ENCODE data around the gene PTBP3.
"Not testable (repeated sequence)": the region's sequence is repeated elsewhere in the genome, so short reads cannot be mapped to it uniquely, and the experiment has no call there.

PTBP3 gene

GRCh38 chr9:112371060-112371459 lies 37.6 kb upstream of the PTBP3 start:
- peaks cover 25% of the 10 kb centered on the region for H3K9me3 Mint-ChIP-seq
- no peak for DNase-seq
- peaks cover 5% of the 10 kb centered on the region for H3K36me3 Mint-ChIP-seq (ENCODE audit: low read depth)
- H3K27me3 Mint-ChIP-seq, result no peaks in the 10 kb centered on the region
- H3K4me1 Mint-ChIP-seq, result no peaks in the 10 kb centered on the region
- H3K4me3 Mint-ChIP-seq, result no peak overlapping the region
- no peak for ATAC-seq
- H3K27ac Mint-ChIP-seq, result no peak overlapping the region

GRCh38 chr9:112369817-112370216 lies 36.4 kb upstream of the PTBP3 start:
- Mint-ChIP-seq H3K27ac (no peak overlapping the region), H3K4me3 (no peak overlapping the region)
- no peak for DNase-seq

GRCh38 chr9:112367465-112367864 lies 34.0 kb upstream of the PTBP3 start:
- Mint-ChIP-seq H3K9me3 (peaks cover 31% of the 10 kb centered on the region), H3K27me3 (peaks cover 5% of the 10 kb centered on the region), H3K36me3 (ENCODE audit: low read depth) (peaks cover 6% of the 10 kb centered on the region), H3K27ac (no peak overlapping the region), H3K4me3 (no peak overlapping the region), H3K4me1 (no peaks in the 10 kb centered on the region)
- ATAC-seq (no peak), DNase-seq (no peak)

More at GRCh38 chr9:112369817-112370216, 36.4 kb upstream of the PTBP3 start:
- ATAC-seq, result no peak
- Mint-ChIP-seq H3K4me1 (no peaks in the 10 kb centered on the region), H3K27me3 (peaks cover 3% of the 10 kb centered on the region), H3K36me3 (ENCODE audit: low read depth) (peaks cover 8% of the 10 kb centered on the region), H3K9me3 (peaks cover 33% of the 10 kb centered on the region)

- peaks cover 2% of the 10 kb centered on the region for H3K4me1 Mint-ChIP-seq
- H3K36me3 Mint-ChIP-seq (ENCODE audit: low read depth), result peaks cover 4% of the 10 kb centered on the region
- H3K27me3 Mint-ChIP-seq, result peaks cover 5% of the 10 kb centered on the region
- DNase-seq (no peak), ATAC-seq (no peak)
- H3K4me3 Mint-ChIP-seq, result no peak overlapping the region
- peaks cover 30% of the 10 kb centered on the region for H3K9me3 Mint-ChIP-seq
- no peak overlapping the region for H3K27ac Mint-ChIP-seq
These were observed 33.2 kb upstream of the PTBP3 start for GRCh38 chr9:112366591-112366990.

GRCh38 chr9:112365257-112365656 lies 31.8 kb upstream of the PTBP3 start:
- not testable (repeated sequence) for H3K36me3 Mint-ChIP-seq (ENCODE audit: low read depth); H3K27ac Mint-ChIP-seq; H3K4me3 Mint-ChIP-seq; ATAC-seq; H3K27me3 Mint-ChIP-seq; DNase-seq
- H3K9me3 Mint-ChIP-seq, result peaks cover 24% of the 10 kb centered on the region
- H3K4me1 Mint-ChIP-seq, result peaks cover 13% of the 10 kb centered on the region

GRCh38 chr9:112364761-112365160 lies 31.3 kb upstream of the PTBP3 start:
- Mint-ChIP-seq H3K4me3 (no peak overlapping the region), H3K4me1 (peaks cover 18% of the 10 kb centered on the region), H3K27me3 (peaks cover 5% of the 10 kb centered on the region), H3K9me3 (peaks cover 21% of the 10 kb centered on the region), H3K36me3 (ENCODE audit: low read depth) (peaks cover 2% of the 10 kb centered on the region), H3K27ac (no peak overlapping the region)
- ATAC-seq, result no peak
- no peak for DNase-seq

- no peak overlapping the region for H3K27ac Mint-ChIP-seq
- ATAC-seq, result no peak
- peaks cover 5% of the 10 kb centered on the region for H3K27me3 Mint-ChIP-seq
- peaks cover 2% of the 10 kb centered on the region for H3K36me3 Mint-ChIP-seq (ENCODE audit: low read depth)
- H3K4me3 Mint-ChIP-seq, result no peak overlapping the region
- peaks cover 8% of the 10 kb centered on the region for H3K9me3 Mint-ChIP-seq
- H3K4me1 Mint-ChIP-seq, result peaks cover 19% of the 10 kb centered on the region
- DNase-seq, result no peak
These were observed 28.2 kb upstream of the PTBP3 start for GRCh38 chr9:112361601-112362000.

GRCh38 chr9:112360047-112360804 lies 26.8 kb upstream of the PTBP3 start:
- H3K36me3 Mint-ChIP-seq (ENCODE audit: low read depth), result no peaks in the 10 kb centered on the region
- DNase-seq (no peak), ATAC-seq (peak; percentile 98)
- H3K27me3 Mint-ChIP-seq, result peaks cover 3% of the 10 kb centered on the region
- H3K4me3 Mint-ChIP-seq, result peak overlapping the region; percentile 17
- H3K4me1 Mint-ChIP-seq, result peaks cover 32% of the 10 kb centered on the region
- peaks cover 4% of the 10 kb centered on the region for H3K9me3 Mint-ChIP-seq
- H3K27ac Mint-ChIP-seq, result peak overlapping the region; percentile 69

GRCh38 chr9:112355427-112355897 lies 22.0 kb upstream of the PTBP3 start:
- peaks cover 2% of the 10 kb centered on the region for H3K27me3 Mint-ChIP-seq
- H3K4me3 Mint-ChIP-seq, result no peak overlapping the region
- H3K4me1 Mint-ChIP-seq, result peaks cover 35% of the 10 kb centered on the region
- no peaks in the 10 kb centered on the region for H3K9me3 Mint-ChIP-seq
- H3K36me3 Mint-ChIP-seq (ENCODE audit: low read depth), result no peaks in the 10 kb centered on the region
- DNase-seq (no peak), ATAC-seq (no peak)
- H3K27ac Mint-ChIP-seq, result peak overlapping the region; percentile 11

- Mint-ChIP-seq H3K4me1 (peaks cover 28% of the 10 kb centered on the region), H3K27me3 (peaks cover 2% of the 10 kb centered on the region), H3K4me3 (no peak overlapping the region), H3K27ac (no peak overlapping the region), H3K36me3 (ENCODE audit: low read depth) (no peaks in the 10 kb centered on the region), H3K9me3 (no peaks in the 10 kb centered on the region)
- no peak for DNase-seq
- ATAC-seq, result no peak
These were observed 20.8 kb upstream of the PTBP3 start for GRCh38 chr9:112354081-112354743.

- ATAC-seq (no peak), DNase-seq (no peak)
- H3K4me3 Mint-ChIP-seq, result no peak overlapping the region
- H3K9me3 Mint-ChIP-seq, result peaks cover 7% of the 10 kb centered on the region
- peaks cover 5% of the 10 kb centered on the region for H3K36me3 Mint-ChIP-seq (ENCODE audit: low read depth)
- peaks cover 43% of the 10 kb centered on the region for H3K4me1 Mint-ChIP-seq
- H3K27ac Mint-ChIP-seq, result no peak overlapping the region
- H3K27me3 Mint-ChIP-seq, result peaks cover 8% of the 10 kb centered on the region
These were observed 18.8 kb upstream of the PTBP3 start for GRCh38 chr9:112352209-112352608.

- Mint-ChIP-seq H3K9me3 (peaks cover 7% of the 10 kb centered on the region), H3K36me3 (ENCODE audit: low read depth) (peaks cover 5% of the 10 kb centered on the region), H3K27me3 (peaks cover 8% of the 10 kb centered on the region), H3K27ac (no peak overlapping the region), H3K4me3 (no peak overlapping the region), H3K4me1 (peaks cover 38% of the 10 kb centered on the region)
- ATAC-seq (no peak), DNase-seq (no peak)
These were observed 17.8 kb upstream of the PTBP3 start for GRCh38 chr9:112351184-112351583.

- H3K27me3 Mint-ChIP-seq, result peaks cover 8% of the 10 kb centered on the region
- peaks cover 5% of the 10 kb centered on the region for H3K36me3 Mint-ChIP-seq (ENCODE audit: low read depth)
- H3K4me3 Mint-ChIP-seq, result peak overlapping the region; percentile 81
- H3K9me3 Mint-ChIP-seq, result peaks cover 7% of the 10 kb centered on the region
- peaks cover 17% of the 10 kb centered on the region for H3K4me1 Mint-ChIP-seq
- H3K27ac Mint-ChIP-seq, result peak overlapping the region; percentile 96
- DNase-seq (no peak), ATAC-seq (no peak)
These were observed 15.6 kb upstream of the PTBP3 start for GRCh38 chr9:112349008-112349333.

GRCh38 chr9:112348257-112349007 lies 15.0 kb upstream of the PTBP3 start:
- Mint-ChIP-seq H3K27me3 (peaks cover 8% of the 10 kb centered on the region), H3K27ac (peak overlapping the region; percentile 96), H3K9me3 (peaks cover 7% of the 10 kb centered on the region), H3K4me1 (peaks cover 15% of the 10 kb centered on the region), H3K4me3 (peak overlapping the region; percentile 81), H3K36me3 (ENCODE audit: low read depth) (peaks cover 5% of the 10 kb centered on the region)
- ATAC-seq (peak; percentile 65), DNase-seq (peak; percentile 81)

GRCh38 chr9:112341730-112342129 lies 8.3 kb upstream of the PTBP3 start:
- Mint-ChIP-seq H3K27ac (no peak overlapping the region), H3K9me3 (no peaks in the 10 kb centered on the region), H3K4me1 (no peaks in the 10 kb centered on the region), H3K36me3 (ENCODE audit: low read depth) (no peaks in the 10 kb centered on the region), H3K4me3 (no peak overlapping the region), H3K27me3 (no peaks in the 10 kb centered on the region)
- no peak for ATAC-seq
- DNase-seq, result no peak

All from activated naive CD8-positive, alpha-beta T cell treated with anti-CD3 and anti-CD28 coated beads, Interleukin-2, amount 50 U/mL, for 24 hours (primary cell).